ENCODE measurements around the gene LLGL2. TPM values are rescaled to one million over a fixed set of nuclear protein-coding genes. Genes with fewer than 3 reads are reported as not detected.

Gene LLGL2
- polyA plus RNA-seq, 6 donors from 2014 or later = 6.1 to 14.4 (median 10.4) TPM

DNA sequence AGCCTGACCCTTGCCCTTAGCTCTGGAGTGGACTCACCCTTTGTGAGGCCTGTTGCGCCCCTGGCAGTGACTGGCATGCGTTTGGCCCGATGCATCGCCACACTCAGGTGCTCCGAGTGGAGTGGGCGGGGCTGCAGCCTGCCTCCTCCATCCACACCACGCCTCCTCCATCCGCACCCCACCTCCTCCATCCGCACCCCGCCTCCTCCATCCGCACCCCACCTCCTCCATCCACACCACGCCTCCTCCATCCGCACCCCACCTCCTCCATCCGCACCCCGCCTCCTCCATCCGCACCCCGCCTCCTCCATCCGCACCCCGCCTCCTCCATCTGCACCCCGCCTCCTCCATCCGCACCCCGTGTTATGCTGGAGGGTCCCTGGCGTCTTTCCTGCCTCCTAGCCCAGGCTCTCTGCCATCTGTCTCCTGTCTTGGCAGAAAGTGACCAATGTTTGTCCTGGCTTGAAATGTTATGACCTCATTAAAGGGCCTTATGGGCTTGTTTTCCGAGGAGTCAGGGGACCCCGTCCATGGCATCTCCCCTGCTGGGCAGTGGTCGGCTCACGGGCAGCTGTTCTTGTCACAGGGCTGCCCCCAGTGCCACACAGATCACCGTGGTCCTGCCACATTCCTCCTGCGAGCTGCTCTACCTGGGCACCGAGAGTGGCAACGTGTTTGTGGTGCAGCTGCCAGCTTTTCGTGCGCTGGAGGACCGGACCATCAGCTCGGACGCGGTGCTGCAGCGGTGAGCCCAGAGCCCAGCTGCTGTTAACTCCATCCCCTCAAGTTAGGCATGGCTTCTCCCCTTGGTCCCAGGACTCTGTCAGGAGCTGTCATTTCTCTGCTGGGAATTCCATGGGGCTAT is 33.4 kb downstream of the LLGL2 start:
- no peak for ATAC-seq (ENCODE audit: low read depth in 2 of 2)
- Mint-ChIP-seq H3K4me1 (no peaks in the 10 kb centered on the region), H3K4me3 (no peak overlapping the region), H3K36me3 (no peaks in the 10 kb centered on the region), H3K27me3 (no peaks in the 10 kb centered on the region), H3K9me3 (no peaks in the 10 kb centered on the region), H3K27ac (peak overlapping the region in 1 of 6 donors; percentile 32)
- DNase-seq = no peak

DNA sequence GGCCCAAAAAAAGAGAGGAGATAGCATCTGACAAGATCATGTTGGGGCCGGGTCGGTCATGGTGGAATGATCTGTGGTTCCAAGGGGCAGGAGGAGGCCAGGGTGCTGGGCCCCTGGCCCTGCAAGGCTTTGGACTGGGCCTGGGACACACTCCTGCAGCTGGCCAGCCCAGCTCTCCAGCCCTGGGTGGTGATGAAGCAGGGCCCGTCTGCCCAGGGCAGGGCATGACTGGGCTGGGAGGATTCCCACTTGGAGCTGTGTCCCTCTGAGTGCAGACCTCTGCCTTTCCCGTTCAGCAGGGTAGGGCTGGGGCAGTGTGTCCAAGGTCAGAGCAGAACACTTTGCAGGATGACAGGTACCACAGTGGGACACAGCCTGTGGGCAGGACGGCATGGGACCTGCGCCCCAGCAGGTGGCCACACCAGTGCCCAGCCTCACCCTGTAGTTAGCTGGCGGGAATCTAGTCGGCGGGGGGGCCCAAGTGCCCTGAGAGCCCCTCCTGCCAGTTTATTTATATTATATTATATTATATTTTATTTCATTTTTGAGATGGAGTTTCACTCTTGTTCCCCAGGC is 34.5 kb downstream of the LLGL2 start:
- Mint-ChIP-seq H3K4me1 (no peaks in the 10 kb centered on the region), H3K36me3 (no peaks in the 10 kb centered on the region), H3K27me3 (no peaks in the 10 kb centered on the region), H3K4me3 (no peak overlapping the region), H3K27ac (no peak overlapping the region), H3K9me3 (no peaks in the 10 kb centered on the region)
- no peak for DNase-seq
- ATAC-seq (ENCODE audit: low read depth in 2 of 2) = no peak

DNA sequence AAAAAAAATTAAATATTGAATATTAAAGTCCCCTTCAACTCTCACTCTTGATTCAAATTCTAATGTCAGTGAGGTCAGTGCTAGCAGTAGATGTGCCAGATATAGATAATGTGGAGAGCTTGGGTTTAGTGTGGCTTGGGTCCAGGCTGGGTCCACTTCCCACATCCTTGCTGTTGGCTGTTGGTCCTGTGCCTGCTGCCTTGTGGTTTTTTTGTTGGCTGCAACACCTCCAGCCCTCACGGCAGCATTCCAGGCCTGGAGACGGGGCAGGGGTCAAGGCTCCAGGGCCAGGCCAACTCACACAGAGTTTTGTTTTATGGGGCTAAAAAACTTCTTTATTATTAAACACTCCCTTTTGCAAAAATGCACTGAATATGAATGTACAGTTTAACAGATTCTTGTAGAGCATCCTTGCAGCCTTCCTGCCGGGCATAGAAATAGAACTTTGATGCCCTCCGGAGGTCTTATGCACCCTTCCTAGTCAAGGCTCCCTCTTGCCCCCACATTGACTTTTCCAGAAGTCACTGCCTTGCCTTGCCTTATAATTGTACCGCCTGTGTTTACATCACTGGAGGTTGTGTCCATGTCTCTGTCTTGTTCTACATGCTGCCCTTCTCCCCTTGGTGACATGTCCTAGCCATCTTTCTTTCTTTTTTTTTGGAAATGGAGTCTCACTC is 36.6 kb downstream of the LLGL2 start:
- Mint-ChIP-seq H3K27me3 (no peaks in the 10 kb centered on the region), H3K36me3 (no peaks in the 10 kb centered on the region), H3K4me3 (no peak overlapping the region), H3K27ac (peak overlapping the region in 1 of 6 donors; percentile 84), H3K4me1 (peaks cover 14 to 16% (median 14%) of the 10 kb centered on the region in 3 donors), H3K9me3 (no peaks in the 10 kb centered on the region)
- no peak for ATAC-seq (ENCODE audit: low read depth in 2 of 2)
- no peak for DNase-seq

DNA sequence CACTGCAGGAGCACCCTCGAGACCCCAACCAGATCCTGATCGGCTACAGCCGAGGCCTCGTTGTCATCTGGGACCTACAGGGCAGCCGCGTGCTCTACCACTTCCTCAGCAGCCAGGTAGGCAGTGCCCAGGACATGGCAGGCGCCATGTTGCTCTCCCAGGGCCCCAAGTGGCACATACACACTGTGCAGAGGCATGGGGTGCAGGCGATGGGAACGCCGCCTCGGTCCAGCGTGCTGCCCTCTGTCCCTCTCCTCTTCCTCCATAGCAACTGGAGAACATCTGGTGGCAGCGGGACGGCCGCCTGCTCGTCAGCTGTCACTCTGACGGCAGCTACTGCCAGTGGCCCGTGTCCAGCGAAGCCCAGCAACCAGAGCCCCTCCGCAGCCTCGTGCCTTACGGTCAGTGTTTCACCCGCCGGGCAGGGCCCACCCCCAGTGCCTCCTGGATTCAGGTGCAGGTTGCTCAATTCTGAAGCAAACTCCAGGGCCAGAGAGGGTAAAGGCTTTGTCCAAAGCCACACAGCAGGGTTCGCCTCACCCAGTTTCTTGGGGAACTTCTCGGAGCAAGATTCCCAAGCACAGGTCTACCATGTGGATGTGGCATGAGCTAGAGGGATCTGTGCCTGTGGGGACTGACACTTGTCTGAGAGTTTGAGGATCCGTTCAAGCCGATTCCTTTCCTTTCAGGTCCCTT is 37.7 kb downstream of the LLGL2 start:
- DNase-seq (no peak), ATAC-seq (ENCODE audit: low read depth in 2 of 2) (no peak)
- no peaks in the 10 kb centered on the region for H3K9me3 Mint-ChIP-seq
- H3K27me3 Mint-ChIP-seq = no peaks in the 10 kb centered on the region
- no peak overlapping the region for H3K4me3 Mint-ChIP-seq
- H3K4me1 Mint-ChIP-seq = peaks cover 14 to 18% (median 17%) of the 10 kb centered on the region in 3 donors
- H3K27ac Mint-ChIP-seq = no peak overlapping the region
- no peaks in the 10 kb centered on the region for H3K36me3 Mint-ChIP-seq

DNA sequence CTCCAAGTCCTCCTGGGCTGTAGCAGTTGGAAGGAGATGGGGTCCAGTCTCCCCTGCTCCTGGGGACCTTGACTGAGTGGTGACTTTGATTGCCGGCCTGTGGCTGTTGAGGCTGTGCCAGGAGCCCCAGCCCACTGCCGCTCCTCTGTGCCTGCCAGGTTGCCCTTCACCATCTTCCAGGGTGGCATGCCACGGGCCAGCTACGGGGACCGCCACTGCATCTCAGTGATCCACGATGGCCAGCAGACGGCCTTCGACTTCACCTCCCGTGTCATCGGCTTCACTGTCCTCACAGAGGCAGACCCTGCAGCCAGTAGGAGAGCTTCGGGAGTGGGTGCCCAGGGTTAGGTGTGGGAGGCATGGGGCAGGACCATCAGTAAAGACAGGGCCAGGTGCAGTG is 38.7 kb downstream of the LLGL2 start:
- peak overlapping the region in 1 of 6 donors; percentile 41 for H3K27ac Mint-ChIP-seq
- peaks cover 14 to 18% (median 17%) of the 10 kb centered on the region in 3 donors for H3K4me1 Mint-ChIP-seq
- no peak for DNase-seq
- no peak for ATAC-seq (ENCODE audit: low read depth in 2 of 2)
- no peaks in the 10 kb centered on the region for H3K27me3 Mint-ChIP-seq
- H3K4me3 Mint-ChIP-seq = no peak overlapping the region
- H3K9me3 Mint-ChIP-seq = no peaks in the 10 kb centered on the region
- no peaks in the 10 kb centered on the region for H3K36me3 Mint-ChIP-seq

DNA sequence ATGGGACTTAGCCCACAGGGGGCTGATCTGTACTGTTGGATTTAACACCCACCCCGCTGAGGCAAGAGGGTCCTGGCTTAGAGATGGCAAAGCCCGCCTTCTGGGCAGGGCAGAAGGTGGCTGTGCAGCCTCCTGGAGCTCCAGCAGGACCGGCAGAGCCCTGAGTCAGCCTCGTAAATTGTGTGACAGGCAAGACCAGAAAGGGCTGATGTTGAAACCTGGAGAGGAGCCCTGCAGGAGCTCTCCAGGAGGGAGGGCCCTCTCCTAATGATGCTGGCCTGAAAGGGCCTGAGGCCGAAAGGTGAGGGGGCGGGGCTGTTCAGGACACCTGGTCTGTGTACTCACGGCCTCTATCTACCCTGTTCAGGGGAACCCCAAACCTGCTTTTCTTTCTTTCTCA is 39.6 kb downstream of the LLGL2 start:
- no peak overlapping the region for H3K27ac Mint-ChIP-seq
- H3K4me3 Mint-ChIP-seq = no peak overlapping the region
- H3K9me3 Mint-ChIP-seq = no peaks in the 10 kb centered on the region
- peaks cover 14 to 18% (median 17%) of the 10 kb centered on the region in 3 donors for H3K4me1 Mint-ChIP-seq
- no peaks in the 10 kb centered on the region for H3K36me3 Mint-ChIP-seq
- DNase-seq (no peak), ATAC-seq (ENCODE audit: low read depth in 2 of 2) (no peak)
- H3K27me3 Mint-ChIP-seq = no peaks in the 10 kb centered on the region

DNA sequence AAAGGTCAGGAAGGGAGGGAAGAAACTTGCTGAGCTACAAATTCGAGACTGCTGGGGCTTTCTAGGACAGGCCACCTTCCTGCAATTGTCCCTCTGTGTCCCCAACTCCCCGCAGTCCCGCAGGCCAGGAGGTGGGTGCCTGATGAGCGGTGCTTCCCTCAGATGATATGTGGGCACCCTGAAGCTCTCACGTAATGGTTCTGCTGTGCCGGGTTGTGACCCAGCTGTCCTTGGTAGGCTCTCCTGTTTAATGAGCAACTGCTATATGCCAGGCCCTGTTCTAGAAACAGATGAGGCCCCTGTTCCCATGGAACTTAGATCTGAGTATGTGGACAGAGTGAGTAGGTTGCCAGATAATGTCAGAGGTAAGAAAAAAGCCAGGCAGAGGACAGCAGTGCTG is 40.1 kb downstream of the LLGL2 start:
- no peaks in the 10 kb centered on the region for H3K27me3 Mint-ChIP-seq
- no peaks in the 10 kb centered on the region for H3K36me3 Mint-ChIP-seq
- peaks cover 17 to 22% (median 19%) of the 10 kb centered on the region in 3 donors for H3K4me1 Mint-ChIP-seq
- no peaks in the 10 kb centered on the region for H3K9me3 Mint-ChIP-seq
- peak overlapping the region in 3 of 6 donors; percentile 5 to 93 (median 71) for H3K27ac Mint-ChIP-seq
- peak overlapping the region in 3 of 8 donors; percentile 15 to 51 (median 43) for H3K4me3 Mint-ChIP-seq
- DNase-seq = no peak
- ATAC-seq (ENCODE audit: low read depth in 2 of 2) = no peak

DNA sequence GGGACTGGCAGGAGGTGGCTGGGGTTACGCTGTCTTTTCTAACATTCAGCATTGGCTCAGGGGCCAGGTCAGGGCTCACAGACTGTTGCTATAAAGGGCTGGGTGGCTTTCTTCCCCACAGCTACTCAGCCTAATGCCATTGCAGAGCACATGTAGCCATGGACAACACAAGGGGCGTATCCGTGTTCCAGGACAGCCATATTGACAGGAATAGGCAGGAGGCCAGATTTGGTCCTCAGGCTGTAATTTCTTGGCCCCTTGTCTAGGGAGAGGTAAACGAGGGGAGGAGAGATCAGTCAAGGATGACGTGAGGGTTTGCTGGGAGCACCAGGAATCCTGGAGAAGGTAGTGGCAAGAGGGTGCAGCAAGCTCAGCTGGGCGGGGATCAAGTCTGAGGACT is 40.9 kb downstream of the LLGL2 start:
- Mint-ChIP-seq H3K27ac (peak overlapping the region in 5 of 6 donors; percentile 4 to 64 (median 50)), H3K4me1 (peaks cover 23 to 30% (median 25%) of the 10 kb centered on the region in 3 donors), H3K36me3 (no peaks in the 10 kb centered on the region), H3K9me3 (no peaks in the 10 kb centered on the region), H3K27me3 (no peaks in the 10 kb centered on the region), H3K4me3 (peak overlapping the region in 4 of 8 donors; percentile 15 to 87 (median 41))
- DNase-seq (no peak), ATAC-seq (ENCODE audit: low read depth in 2 of 2) (no peak)

DNA sequence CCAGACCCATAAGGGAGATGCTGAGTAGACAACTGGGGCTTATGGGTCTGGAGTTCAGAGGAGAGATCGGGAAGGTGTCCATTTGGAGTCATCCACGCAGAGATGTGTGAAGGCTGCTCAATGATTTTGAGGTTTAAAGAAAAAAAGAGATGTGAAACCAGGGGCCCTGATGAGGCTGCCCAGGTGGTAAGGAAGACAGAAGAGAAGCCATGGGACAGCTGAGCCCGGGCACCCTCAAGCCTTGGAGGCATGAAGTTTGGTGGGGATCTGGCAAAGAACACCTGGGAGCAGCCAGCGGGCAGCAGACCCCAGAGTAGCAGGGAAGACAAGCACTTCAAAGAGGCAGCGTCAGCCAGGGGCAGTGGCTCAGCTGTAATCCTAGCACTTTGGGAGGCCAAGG is 41.3 kb downstream of the LLGL2 start:
- H3K27ac Mint-ChIP-seq = peak overlapping the region; percentile 4 to 64 (median 38)
- peaks cover 26 to 32% (median 27%) of the 10 kb centered on the region in 3 donors for H3K4me1 Mint-ChIP-seq
- no peaks in the 10 kb centered on the region for H3K27me3 Mint-ChIP-seq
- peak; percentile 66 to 68 for ATAC-seq (ENCODE audit: low read depth in 2 of 2)
- H3K36me3 Mint-ChIP-seq = no peaks in the 10 kb centered on the region
- DNase-seq = peak; percentile 61
- peak overlapping the region in 5 of 8 donors; percentile 15 to 78 (median 66) for H3K4me3 Mint-ChIP-seq
- H3K9me3 Mint-ChIP-seq = no peaks in the 10 kb centered on the region

DNA sequence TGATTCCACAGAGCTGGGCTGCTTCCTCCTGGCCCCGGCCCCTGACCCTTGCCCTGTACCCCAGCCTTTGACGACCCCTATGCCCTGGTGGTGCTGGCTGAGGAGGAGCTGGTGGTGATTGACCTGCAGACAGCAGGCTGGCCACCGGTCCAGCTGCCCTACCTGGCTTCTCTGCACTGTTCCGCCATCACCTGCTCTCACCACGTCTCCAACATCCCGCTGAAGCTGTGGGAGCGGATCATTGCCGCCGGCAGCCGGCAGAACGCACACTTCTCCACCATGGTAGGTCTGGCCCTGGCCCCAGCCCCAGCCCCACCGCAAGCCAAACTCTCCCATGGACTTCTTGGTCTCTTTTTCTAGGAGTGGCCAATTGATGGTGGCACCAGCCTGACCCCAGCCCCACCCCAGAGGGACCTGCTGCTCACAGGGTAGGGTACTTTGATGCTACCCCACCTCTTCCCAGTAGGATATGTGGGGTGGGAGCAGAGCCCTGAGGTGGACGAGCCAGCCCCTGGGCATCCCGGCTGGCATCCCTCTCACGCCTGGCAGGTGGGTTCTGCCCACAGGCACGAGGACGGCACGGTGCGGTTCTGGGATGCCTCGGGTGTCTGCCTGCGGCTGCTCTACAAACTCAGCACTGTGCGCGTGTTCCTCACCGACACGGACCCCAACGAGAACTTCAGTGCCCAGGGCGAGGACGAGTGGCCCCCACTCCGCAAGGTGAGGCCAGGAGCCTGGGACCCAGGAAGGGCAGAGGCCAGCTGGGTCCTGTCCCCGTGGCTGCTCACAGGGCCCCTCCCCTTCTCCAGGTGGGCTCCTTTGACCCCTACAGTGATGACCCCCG is 43.1 kb downstream of the LLGL2 start:
- ATAC-seq (ENCODE audit: low read depth in 2 of 2) (no peak), DNase-seq (no peak)
- Mint-ChIP-seq H3K27ac (no peak overlapping the region), H3K36me3 (no peaks in the 10 kb centered on the region), H3K9me3 (no peaks in the 10 kb centered on the region), H3K27me3 (no peaks in the 10 kb centered on the region), H3K4me3 (peak overlapping the region in 1 of 8 donors; percentile 32), H3K4me1 (peaks cover 26 to 34% (median 27%) of the 10 kb centered on the region in 3 donors)

DNA sequence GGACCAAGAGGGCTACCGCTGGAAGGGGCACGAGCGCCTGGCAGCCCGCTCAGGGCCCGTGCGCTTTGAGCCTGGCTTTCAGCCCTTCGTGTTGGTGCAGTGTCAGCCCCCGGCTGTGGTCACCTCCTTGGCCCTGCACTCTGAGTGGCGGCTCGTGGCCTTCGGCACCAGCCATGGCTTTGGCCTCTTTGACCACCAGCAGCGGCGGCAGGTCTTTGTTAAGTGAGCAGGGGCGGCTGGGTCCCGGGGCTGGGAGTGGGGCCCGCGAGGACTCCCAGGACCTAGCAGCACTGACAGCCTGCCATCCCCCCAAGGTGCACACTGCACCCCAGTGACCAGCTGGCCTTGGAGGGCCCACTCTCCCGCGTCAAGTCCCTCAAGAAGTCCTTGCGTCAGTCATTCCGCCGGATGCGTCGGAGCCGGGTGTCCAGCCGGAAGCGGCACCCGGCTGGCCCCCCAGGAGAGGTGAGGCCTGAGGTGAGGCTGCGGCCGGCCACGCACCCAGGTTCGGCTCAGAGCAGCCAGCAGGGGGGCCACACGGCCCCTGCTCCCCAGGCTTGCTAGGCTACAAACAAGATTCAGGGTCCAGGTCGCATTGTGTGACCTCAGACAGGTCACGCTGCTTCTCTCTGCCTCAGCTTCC is 44.7 kb downstream of the LLGL2 start:
- Mint-ChIP-seq H3K36me3 (no peaks in the 10 kb centered on the region), H3K4me1 (peaks cover 26 to 37% (median 27%) of the 10 kb centered on the region in 3 donors), H3K9me3 (no peaks in the 10 kb centered on the region), H3K27me3 (no peaks in the 10 kb centered on the region), H3K4me3 (peak overlapping the region in 1 of 8 donors; percentile 68), H3K27ac (peak overlapping the region in 3 of 6 donors; percentile 51 to 97 (median 96))
- DNase-seq (no peak), ATAC-seq (ENCODE audit: low read depth in 2 of 2) (no peak)

DNA sequence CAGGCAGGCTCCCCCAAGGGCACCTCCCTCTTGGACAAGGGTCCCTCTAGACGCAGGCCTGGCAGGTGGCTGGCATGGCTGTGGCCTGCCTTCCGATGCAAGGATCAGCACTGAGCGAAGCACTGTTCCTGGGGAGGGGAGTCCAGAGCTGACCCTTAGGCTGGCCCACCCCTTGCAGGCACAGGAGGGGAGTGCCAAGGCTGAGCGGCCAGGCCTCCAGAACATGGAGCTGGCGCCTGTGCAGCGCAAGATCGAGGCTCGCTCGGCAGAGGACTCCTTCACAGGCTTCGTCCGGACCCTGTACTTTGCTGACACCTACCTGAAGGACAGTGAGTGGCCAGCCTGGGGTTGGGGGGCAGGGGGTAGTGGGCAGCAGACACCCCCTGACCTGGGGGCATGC is 45.3 kb downstream of the LLGL2 start:
- no peaks in the 10 kb centered on the region for H3K36me3 Mint-ChIP-seq
- H3K27me3 Mint-ChIP-seq = no peaks in the 10 kb centered on the region
- peak overlapping the region; percentile 85 to 99 (median 97) for H3K27ac Mint-ChIP-seq
- H3K9me3 Mint-ChIP-seq = no peaks in the 10 kb centered on the region
- peak overlapping the region in 4 of 8 donors; percentile 12 to 80 (median 67) for H3K4me3 Mint-ChIP-seq
- H3K4me1 Mint-ChIP-seq = peaks cover 25 to 34% (median 28%) of the 10 kb centered on the region in 3 donors
- no peak for ATAC-seq (ENCODE audit: low read depth in 2 of 2)
- DNase-seq = no peak

All from naive B cell (primary cell).